H1 (cell line): Measurements from ENCODE around the gene PGD.

Source experiments
- CEBPB ChIP-seq: IDR thresholded peaks from 2 replicates; pipeline ENCODE4 v1.6.1; 2012; ENCODE audit warnings: low read depth, low read length
- CHD1 ChIP-seq: IDR thresholded peaks from 2 replicates; pipeline ENCODE4 v1.6.1; 2012; ENCODE audit warnings: low read depth, low read length, improper control_type of control experiment
- EGR1 ChIP-seq: IDR thresholded peaks from 2 replicates; pipeline ENCODE4 v1.6.1; 2011; ENCODE audit warnings: low read depth, low read length, borderline replicate concordance
- EP300 ChIP-seq, 2 experiments: IDR thresholded peaks; 1 replicate in 1 of 2; 2 replicates in 1 of 2; pipeline ENCODE4 v1.6.1; 2011 to 2012; ENCODE audit warnings: low read depth in 2 of 2, low read length in 2 of 2, mild to moderate bottlenecking in 2 of 2, borderline replicate concordance in 1 of 2, inconsistent platforms in 1 of 2, moderate library complexity in 1 of 2
- JUND ChIP-seq: IDR thresholded peaks from 2 replicates; pipeline ENCODE4 v1.6.1; 2011; ENCODE audit warnings: mild to moderate bottlenecking, improper control_type of control experiment, low read length
- NRF1 ChIP-seq: IDR thresholded peaks from 2 replicates; pipeline ENCODE4 v1.6.1; 2011; ENCODE audit warnings: mild to moderate bottlenecking, low read depth, low read length, improper control_type of control experiment
- PHF8 ChIP-seq: fragments of 200-600 bp; sonication (generic); conservative IDR thresholded peaks from 2 replicates; pipeline ENCODE4 v1.7.1; 2012; ENCODE audit warnings: low read depth, mild to moderate bottlenecking, inconsistent platforms, low read length, moderate library complexity
- POLR2A ChIP-seq, 2 experiments: IDR thresholded peaks; 1 replicate in 1 of 2; 2 replicates in 1 of 2; pipeline ENCODE4 v1.6.1; 2011; ENCODE audit warnings: low read depth in 2 of 2, low read length in 2 of 2, mild to moderate bottlenecking in 2 of 2; ENCODE audit errors: control extremely low read depth in 1 of 2
- RAD21 ChIP-seq, 2 experiments: IDR thresholded peaks in 1 of 2; conservative IDR thresholded peaks in 1 of 2; 2 replicates each; pipeline ENCODE4 v1.6.1; 2011; ENCODE audit warnings: low read depth in 2 of 2, low read length in 2 of 2, improper control_type of control experiment in 1 of 2, inconsistent platforms in 1 of 2, mild to moderate bottlenecking in 1 of 2, moderate library complexity in 1 of 2
- SP2 ChIP-seq: IDR thresholded peaks from 2 replicates; pipeline ENCODE4 v1.6.1; 2012; ENCODE audit warnings: mild to moderate bottlenecking, low read length, inconsistent platforms
- ZNF274 ChIP-seq: IDR thresholded peaks from 2 replicates; pipeline ENCODE4 v1.7.0; 2012; ENCODE audit warnings: low read length, borderline replicate concordance; ENCODE audit errors: extremely low read depth
- TF ChIP-seq, protein P1 (sequence below), 3 experiments: IDR thresholded peaks; 1 replicate in 2 of 3; 2 replicates in 1 of 3; pipeline versions ENCODE4 v1.5.1 to v1.6.1; 2011; ENCODE audit warnings: low read length in 3 of 3, mild to moderate bottlenecking in 3 of 3, inconsistent platforms in 2 of 3, low read depth in 1 of 3, moderate library complexity in 1 of 3; ENCODE audit not compliant: insufficient read depth in 1 of 3; ENCODE audit errors: control extremely low read depth in 1 of 3
- TF ChIP-seq, protein P2 (sequence below): IDR thresholded peaks from 2 replicates; pipeline ENCODE4 v1.6.1; 2012; ENCODE audit warnings: inconsistent platforms
- TF ChIP-seq, protein P3 (sequence below): IDR thresholded peaks from 2 replicates; pipeline ENCODE4 v1.6.1; 2011; ENCODE audit warnings: low read length, improper control_type of control experiment

GRCh38 chr1:10446790-10447422, 48.0 kb downstream of the PGD start:
- TF ChIP-seq, protein P1, sequence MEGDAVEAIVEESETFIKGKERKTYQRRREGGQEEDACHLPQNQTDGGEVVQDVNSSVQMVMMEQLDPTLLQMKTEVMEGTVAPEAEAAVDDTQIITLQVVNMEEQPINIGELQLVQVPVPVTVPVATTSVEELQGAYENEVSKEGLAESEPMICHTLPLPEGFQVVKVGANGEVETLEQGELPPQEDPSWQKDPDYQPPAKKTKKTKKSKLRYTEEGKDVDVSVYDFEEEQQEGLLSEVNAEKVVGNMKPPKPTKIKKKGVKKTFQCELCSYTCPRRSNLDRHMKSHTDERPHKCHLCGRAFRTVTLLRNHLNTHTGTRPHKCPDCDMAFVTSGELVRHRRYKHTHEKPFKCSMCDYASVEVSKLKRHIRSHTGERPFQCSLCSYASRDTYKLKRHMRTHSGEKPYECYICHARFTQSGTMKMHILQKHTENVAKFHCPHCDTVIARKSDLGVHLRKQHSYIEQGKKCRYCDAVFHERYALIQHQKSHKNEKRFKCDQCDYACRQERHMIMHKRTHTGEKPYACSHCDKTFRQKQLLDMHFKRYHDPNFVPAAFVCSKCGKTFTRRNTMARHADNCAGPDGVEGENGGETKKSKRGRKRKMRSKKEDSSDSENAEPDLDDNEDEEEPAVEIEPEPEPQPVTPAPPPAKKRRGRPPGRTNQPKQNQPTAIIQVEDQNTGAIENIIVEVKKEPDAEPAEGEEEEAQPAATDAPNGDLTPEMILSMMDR (IDR thresholded peaks at IDR 0.05; ENCODE audit: control extremely low read depth in 1 of 3, insufficient read depth in 1 of 3, low read depth in 1 of 3, low read length in 3 of 3): no peak
- TF ChIP-seq SP2: no peak
- TF ChIP-seq POLR2A (IDR thresholded peaks at IDR 0.05; ENCODE audit: control extremely low read depth in 1 of 2, low read depth in 2 of 2, low read length in 2 of 2): no peak
- TF ChIP-seq RAD21 (IDR thresholded peaks at IDR 0.05 in 1 of 2, conservative IDR thresholded peaks at IDR 0.05 in 1 of 2; ENCODE audit: low read depth in 2 of 2, low read length in 2 of 2): no peak
- no peak for TF ChIP-seq JUND
- no peak for TF ChIP-seq CHD1
- TF ChIP-seq NRF1: no peak
- TF ChIP-seq, protein P2, sequence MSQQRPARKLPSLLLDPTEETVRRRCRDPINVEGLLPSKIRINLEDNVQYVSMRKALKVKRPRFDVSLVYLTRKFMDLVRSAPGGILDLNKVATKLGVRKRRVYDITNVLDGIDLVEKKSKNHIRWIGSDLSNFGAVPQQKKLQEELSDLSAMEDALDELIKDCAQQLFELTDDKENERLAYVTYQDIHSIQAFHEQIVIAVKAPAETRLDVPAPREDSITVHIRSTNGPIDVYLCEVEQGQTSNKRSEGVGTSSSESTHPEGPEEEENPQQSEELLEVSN: no peak
- TF ChIP-seq EGR1: no peak
- no peak for TF ChIP-seq ZNF274
- no peak for TF ChIP-seq CEBPB
- TF ChIP-seq PHF8: no peak
- TF ChIP-seq EP300 (IDR thresholded peaks at IDR 0.05; ENCODE audit: borderline replicate concordance in 1 of 2, low read depth in 2 of 2, low read length in 2 of 2): no peak
- TF ChIP-seq, protein P3, sequence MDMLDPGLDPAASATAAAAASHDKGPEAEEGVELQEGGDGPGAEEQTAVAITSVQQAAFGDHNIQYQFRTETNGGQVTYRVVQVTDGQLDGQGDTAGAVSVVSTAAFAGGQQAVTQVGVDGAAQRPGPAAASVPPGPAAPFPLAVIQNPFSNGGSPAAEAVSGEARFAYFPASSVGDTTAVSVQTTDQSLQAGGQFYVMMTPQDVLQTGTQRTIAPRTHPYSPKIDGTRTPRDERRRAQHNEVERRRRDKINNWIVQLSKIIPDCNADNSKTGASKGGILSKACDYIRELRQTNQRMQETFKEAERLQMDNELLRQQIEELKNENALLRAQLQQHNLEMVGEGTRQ: no peak
